Suppressor macrophage treated with lipopolysaccharide for 1 hour (primary cell): ENCODE results near the gene NLGN4Y.
A peak's percentile ranks its signal among the peaks of the same experiment; 100 is the strongest.

ENCODE experiments used
- DNase-seq, 3 donors: peaks; one replicate each; pipeline ENCODE4 v3.0.0-alpha.2; 2020 to 2022

Gene NLGN4Y

DNA sequence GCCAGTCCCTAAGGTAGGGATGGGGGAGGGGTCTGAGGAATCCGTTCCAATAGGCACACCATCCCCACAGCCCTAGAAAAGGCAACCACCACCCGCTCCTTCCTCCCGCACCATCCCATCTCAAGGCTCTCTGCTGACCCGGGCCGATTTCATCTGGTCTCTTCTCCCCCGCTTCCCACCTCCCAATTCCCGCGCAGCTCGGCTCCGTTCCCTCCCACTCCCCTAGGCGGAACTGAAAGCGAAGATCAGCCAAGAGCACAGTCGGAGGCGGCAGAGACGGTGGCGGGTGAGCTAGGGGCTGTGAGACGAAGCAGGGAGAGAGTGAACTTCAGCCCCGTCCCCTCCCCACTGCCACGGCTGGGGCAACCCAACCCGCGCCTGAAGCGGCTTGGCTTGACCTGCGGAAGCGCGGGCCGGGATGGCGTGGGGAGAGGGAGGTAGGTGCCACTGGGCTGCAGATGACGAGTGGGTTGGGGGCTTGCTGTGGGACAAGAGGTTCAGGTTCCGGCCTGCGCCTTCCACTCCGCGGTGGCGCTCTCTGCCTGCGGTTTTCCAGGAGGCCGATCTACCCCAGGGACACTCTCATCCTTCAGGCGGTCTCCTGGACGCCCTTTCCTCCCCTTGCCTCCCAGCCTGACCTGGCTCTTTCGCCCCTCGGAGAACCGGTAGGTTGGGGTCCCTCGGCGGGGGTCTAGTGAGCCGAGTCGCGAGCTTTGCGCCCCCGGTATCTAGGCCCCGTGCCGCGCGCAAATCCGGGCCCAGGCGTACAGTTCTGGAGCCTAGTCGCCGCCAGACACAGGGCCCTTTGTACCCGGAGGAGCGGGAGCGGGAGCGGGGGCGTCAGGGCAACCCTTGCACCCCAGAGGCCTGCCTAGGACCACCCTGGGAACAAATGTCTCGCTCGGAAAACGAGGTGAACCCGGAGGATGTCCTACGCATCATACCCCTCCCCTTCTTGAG is at the start of gene NLGN4Y:
Gene NLGN4Y, plus strand, starts transcription at position 258 of the 960 bp plus-strand sequence. CDS start 97,591 bp downstream, outside the sequence.
- DNase-seq, result peak in 2 of 3 donors; percentile 7 to 22

DNA sequence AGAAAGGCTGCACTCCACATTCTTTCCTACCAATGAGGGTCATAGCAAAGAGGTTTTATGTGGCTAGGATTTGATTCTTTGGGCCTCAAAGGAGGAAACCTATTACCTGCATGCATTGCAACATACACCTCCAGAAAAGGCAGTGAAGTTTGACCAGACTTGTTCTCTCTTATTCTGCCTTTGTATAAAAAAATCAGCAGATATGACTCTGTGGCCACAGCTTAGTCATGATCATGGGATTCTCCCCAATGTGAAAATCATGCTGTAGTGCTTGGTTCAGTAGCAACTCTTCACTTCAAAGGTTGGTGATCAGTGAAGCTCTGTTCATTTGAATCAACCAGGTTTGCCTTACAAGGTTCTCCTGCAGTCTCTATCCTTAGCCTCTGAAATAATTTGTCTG is 38.4 kb upstream of the NLGN4Y start:
- DNase-seq, result no peak

DNA sequence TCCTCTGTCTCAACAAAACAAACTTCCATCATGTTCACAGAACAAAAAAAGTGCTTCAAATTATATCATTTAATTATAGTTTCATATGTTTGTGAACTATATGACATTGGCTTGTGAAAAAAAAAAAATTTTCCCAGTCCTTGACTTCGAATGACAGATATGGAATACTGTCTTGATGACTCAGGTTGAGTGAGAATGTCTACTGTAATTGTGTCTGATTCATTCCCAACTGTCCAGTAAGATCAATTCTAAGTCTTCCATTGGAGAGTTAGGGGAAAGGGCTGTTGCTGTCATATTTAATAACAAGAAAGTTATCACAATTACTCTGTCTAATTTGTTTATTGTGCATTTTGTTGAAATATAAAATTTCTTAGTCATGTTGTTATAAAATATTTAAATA is 34.1 kb upstream of the NLGN4Y start:
- no peak for DNase-seq

DNA sequence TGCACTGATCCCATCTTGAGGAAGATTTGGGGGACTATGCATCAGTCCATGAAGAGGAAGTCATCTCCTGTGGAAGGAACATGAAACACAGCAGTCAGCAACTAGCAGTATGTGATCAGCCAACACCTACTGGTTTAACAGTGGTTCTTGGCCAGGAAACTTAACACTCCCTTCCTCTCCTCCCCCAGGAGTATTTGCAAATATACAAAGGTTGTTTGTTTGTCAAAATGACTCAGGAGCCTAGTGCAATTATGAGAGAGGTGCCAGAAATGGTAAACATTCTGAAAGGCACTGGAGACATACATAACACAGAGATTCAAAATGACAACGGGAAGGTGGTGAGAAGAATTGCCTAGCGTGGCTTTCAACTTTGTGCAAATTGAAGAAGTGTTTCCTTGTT is 26.3 kb upstream of the NLGN4Y start:
- no peak for DNase-seq

DNA sequence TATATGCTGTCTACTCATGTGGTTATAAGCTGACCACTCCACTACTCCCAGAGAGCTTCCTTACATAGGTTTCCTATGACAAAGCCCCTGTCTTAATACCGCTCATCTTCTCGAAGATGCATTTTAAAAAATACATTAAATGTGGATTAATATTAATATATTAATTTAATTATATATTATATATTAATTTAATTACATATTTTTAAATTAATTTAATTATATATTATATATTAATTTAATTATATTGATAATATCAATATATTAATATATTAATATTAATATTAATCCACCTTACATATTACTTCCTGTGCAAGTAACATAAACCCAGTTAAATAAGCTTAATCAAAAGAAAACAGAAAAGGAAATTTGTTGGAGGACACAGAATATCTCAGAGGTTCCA is 19.7 kb upstream of the NLGN4Y start:
- DNase-seq, result no peak

DNA sequence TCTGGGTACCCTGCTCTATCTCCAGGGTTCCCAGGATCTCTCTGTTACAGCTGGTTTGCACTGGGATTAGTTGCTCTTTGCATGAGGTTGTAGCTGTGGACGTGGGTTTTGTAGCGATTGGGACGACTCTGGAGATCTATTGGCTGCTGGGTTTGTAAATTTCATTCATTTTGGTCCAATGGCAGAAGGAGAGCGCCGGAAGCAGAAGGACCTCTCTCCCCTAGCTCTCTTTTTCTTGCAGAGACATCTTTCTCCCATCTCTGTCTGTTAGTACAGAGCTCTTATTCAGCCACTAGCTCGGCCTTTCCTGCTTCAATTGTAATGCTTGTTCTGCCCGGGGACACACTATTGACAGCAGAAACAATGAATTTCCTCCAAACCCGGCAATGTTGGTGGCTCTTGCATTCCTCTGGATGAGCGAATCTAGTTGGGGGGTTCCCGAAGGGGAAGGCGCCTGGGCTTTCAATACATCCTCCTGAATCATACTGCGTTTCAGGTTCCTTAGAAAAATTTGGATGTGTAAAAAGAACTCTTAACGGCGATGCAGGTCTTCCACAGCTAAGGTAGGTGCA is 1.9 kb upstream of the NLGN4Y start:
- DNase-seq, result peak in 1 of 3 donors; percentile 4

DNA sequence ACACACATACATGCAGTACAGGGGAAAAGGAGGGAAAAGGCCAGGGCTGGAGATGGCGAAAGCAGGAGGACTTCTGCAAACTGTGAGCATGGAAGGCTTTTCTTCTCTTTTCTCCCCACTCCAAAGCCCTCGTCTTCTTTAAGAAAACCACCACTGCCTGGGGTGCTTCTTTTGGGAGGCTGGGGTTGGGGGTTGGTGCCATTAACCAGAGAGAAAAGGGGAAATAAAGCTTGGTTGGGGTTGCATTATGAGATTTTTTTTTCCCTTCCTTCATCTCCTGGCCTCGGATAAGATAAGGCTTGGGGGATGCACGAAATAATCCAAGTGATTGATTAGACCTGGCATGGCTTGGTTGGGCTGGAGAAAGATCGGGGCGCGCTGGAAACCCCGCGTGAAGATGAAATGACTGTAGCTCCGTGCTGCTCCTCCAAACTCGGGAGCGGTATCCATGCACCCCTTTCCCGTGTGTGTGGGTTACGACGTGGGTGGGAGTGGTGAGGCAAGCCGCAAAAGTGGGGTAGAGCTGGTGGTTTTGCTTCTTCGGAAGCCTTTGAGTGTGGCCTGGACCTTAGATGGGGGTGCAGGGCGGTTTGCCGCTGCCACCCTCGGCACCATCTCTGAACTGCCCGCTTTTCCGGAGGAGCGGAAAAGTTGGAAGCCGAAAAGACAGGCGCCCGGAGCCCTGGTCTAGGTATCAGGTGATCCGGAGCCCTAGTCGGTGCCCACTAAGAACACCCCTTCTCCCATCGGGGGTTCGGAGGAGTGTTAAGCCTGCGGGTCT is 648 bp upstream of the NLGN4Y start:
- DNase-seq, result no peak

DNA sequence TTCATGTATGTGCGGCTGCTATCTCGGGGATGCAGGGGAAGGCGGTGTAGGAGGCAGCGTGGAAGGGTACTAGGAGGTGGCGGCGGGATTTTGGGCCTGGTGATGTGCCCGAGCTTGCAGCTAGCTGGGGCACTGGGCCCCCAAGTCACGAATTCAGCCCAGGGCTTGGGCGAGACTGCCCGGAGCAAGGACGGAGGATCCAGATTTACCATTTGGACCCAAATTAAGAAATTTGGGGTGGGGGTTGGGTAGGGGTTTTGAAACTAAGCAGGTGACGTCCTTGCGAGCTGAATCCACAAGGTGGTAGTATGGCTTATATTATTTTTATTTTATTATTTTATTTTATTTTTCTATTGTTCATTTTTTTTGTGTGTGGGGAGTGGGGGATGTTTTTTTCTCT is 986 bp downstream of the NLGN4Y start:
- DNase-seq, result no peak

DNA sequence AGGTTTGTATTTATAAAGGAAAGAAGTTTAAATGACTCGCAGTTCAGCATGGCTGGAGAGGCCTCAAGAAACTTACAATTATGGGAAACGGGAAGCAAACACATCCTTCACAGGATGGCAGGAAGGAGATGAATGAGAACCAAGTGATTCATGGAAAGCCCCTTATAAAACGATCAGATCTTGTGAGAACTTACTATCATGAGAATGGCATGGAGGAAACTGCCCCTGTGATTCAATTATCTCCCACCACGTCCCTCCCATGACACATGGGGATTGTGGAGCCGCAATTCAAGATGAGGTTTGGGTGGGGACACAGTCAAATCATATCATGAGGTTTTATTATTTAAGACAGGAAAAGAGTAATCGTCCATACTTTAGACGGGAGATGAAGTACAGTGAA is 4.0 kb downstream of the NLGN4Y start:
- DNase-seq, result peak in 1 of 3 donors; percentile 18

DNA sequence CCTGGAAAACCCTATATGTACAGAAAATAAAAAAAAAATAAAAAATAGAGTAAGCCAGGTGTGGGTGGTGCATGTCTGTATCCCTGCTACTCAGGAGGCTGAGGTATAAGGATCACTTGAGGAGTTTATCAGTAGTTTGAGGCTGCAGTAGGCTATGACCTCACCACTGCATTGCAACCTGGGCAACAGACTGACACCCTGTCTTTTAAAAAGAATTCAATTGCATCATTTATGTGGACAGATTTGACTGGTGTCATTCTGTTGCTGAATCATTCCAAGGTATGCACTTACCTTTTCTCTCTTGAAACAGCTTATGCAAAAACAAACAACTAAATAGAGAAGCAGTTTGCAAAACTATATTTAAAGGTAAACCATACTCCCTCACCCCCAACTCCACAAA is 12.4 kb downstream of the NLGN4Y start:
- DNase-seq, result no peak

DNA sequence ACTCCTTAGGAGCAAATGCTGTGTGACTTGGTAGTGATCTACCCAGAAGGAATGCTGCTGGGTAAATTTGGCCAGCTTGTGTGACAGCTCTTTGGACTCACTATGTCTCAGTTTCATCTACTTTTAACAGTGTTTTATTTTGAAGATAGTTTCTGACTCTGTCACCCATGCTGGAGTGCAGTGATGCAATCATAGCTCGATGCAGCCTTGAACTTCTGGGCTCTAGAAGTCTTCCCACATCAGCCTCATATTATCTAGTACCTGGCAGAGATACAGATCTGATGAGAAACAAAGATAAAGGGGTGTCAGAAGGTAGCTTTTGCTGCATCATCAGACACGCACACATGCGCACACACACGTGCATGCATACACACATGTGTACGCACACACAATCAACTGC is 19.2 kb downstream of the NLGN4Y start:
- DNase-seq, result no peak

DNA sequence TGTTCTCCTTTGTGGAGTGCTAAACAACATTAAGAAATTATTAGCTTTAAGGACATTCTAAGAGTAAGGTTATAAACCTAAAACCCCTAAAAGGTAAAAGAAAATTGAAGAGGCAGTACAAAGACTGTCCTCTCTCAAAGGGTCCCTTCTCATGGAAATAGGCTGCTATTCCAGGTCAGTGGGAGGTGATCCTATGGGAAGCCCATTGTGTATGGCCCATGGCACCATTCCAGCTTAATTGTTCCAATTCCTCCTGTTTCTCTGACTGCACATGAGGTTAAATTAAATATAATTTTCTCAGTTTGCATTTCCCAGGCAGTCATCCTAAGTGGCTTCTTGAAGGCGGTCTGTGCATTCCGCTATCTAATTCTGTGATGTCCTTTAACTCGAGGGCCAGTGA is 57.0 kb downstream of the NLGN4Y start:
- DNase-seq, result no peak

DNA sequence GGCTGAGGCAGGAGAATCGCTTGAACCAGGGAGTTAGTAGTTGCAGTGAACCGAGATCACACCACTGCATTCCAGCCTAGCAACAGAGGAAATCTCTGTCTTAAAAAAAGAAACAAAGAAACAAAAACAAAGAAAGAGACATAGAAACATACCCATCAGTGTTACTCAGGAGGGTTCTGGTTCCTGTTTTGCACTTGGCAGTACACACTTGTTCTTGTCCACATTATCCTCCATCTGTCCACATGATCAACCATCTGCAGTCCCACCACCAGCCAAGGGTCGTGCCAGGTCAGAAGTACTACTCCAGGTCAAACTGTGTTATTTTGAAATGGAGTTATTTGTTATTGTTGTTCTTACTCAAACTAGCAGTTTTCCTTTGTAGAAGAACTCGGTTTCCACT is 62.4 kb downstream of the NLGN4Y start:
- DNase-seq, result no peak

DNA sequence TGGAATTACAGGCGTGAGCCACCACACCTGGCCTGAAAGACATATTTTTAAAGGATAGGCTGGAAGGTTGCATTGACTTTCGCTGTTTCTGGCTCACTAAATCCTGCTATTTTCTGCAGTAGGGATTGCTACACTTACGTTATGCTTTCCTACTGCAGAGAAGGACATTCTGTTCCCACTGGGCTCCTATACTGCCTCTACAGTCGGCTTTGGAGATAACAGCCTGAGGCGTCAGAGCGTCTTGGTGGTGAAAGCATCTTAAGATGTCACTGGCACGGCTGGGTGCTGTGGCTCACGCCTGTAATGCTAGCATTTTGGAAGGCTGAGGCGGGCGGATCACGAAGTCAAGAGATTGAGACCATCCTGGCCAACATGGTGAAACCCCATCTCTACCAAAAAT is 77.0 kb downstream of the NLGN4Y start:
- DNase-seq, result no peak

DNA sequence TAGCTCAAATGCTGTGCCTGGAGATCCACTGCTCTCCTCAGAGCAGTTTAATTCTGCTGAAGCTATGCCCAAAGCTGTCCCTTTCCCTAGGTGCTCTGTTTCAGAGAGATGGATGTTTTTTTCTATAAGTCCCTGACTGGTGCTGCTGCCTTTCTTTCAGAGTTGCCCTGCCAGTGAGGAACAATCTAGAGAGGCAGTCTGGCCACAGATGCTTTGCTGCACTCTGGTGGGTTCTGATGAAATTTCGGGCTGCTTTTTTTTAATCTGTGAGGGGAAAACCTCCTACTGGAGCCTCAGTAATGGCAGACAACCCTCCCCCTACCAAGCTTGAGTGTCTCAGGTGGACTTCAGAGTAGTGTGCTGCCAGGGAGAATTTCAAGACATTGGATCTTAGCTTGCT is 93.3 kb downstream of the NLGN4Y start:
- no peak for DNase-seq

DNA sequence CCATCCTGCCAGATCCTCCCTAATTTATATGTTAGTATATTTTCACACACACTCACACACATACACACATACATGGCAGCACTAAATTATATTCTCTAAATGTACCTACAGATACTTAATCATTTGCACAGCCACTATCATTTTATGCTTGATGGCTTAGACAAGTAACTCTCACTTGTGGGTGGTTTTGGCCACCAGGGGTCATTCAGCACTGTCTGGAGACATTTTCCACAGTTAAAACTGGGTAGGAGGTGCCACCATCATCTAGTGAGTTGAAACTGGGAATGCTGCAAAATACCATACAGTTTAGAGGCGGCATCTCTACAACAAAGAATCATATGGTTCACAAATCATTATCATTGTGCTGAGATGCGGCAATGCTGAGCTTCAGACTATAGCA is 94.2 kb downstream of the NLGN4Y start:
- DNase-seq, result no peak

DNA sequence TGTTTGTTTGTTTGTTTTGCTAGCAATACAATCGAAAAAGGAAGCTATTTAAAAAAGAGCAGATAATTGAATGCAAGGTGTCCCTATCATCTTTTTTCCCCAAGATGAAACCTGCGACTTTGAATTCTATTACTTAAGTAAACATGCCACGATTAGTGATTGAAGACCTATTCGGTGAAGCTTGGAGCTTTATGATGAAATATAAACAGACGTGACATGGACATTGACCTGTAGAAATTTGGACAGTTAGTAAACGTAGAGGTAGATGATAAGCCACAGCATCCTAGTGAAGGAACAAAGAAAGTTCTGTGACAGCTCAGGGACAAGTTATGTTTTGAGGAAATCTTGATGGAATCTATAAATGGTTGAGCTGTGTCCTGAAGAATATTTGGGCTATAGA is 103.9 kb downstream of the NLGN4Y start:
- no peak for DNase-seq

DNA sequence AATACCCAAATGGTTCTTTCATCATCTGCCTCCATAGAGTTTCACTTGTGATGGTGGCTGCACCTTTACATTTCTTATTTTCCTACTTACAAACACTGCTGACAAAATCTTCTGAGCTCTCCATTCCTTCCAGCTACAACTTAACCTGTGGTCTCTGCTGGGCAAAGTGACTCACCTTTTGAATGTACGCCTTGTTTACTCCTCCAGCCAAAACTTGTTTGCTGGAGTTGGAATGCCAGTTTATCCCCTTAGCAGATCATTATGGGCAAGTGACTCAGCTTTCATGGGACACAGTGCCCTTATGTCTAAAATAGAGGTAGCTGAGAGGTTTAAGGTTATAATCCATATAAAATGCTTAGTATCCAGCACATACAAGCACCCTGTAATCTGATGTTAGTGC is 107.3 kb downstream of the NLGN4Y start:
- no peak for DNase-seq

DNA sequence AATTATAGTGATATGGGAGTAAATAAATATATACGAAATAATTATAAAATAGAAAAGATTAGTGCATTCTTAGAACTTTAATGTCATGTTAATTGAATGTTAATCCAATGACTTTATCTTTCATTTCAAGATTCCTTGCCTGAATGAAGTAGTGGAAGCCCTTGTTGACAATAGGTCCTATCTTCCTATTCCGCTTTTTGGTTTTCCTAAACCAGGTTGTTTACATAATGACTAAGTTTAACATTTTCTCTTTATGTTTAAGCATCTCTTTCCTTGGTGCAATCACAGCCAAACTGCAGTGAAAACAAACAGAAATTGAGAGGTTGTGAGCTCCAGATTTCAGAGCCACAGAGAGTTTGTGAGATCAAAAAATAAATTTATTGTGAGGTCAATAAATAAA is 109.4 kb downstream of the NLGN4Y start:
- no peak for DNase-seq

DNA sequence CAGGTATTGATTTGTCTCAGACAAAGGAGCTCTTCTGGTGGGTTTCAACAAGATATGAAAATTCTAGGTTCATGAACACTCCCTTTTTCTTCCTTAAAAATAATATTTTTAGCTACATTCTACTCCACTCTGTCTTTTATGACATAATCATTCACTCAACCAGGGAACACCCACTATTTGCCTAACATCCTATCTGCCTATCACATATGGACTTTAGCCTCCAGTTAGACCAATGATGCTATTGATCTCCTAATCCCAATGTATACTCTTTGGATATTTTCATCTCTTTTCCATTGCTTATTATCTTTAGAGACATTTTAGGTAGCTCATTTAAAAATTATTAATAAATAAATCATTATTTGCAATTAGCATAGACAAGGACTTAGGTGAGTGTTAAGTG is 110.6 kb downstream of the NLGN4Y start:
- no peak for DNase-seq

DNA sequence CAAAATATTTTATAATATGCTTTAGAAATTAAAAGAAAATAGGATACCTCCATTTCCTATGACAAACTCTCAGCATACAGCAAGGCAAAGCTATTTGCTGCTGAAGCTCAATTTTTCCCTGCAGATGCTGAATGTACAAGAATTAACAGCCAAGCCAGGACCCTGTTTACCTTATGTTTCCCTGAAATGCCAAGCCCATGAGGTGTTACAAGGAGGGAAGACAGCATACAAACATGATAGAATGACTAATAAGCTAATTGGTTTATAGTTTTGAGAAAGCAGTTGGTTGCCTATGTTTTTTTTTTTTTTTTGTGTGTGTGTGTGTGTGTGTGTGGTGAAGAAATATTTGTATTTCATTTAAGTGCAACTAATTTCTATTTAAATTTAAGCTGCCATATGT is 113.2 kb downstream of the NLGN4Y start:
- DNase-seq, result no peak

DNA sequence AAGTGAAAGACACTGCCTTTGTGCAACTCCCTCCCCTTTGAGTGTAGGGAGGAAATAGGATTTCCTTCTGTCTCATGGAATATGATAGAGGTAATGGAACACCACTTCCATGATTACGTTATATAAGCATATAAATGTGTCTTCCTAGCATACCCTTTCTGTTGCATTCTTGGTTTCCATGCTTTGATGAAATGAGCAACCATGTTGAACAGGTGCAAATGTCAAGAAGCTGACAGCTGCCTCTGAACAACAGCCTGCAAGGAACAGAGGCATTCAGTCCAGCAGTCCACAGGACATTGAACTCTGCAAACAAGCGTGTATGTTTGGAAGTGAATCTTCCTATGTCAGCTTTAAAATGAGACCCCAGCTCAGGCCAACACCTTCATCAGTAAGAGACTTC is 117.5 kb downstream of the NLGN4Y start:
- DNase-seq, result no peak

DNA sequence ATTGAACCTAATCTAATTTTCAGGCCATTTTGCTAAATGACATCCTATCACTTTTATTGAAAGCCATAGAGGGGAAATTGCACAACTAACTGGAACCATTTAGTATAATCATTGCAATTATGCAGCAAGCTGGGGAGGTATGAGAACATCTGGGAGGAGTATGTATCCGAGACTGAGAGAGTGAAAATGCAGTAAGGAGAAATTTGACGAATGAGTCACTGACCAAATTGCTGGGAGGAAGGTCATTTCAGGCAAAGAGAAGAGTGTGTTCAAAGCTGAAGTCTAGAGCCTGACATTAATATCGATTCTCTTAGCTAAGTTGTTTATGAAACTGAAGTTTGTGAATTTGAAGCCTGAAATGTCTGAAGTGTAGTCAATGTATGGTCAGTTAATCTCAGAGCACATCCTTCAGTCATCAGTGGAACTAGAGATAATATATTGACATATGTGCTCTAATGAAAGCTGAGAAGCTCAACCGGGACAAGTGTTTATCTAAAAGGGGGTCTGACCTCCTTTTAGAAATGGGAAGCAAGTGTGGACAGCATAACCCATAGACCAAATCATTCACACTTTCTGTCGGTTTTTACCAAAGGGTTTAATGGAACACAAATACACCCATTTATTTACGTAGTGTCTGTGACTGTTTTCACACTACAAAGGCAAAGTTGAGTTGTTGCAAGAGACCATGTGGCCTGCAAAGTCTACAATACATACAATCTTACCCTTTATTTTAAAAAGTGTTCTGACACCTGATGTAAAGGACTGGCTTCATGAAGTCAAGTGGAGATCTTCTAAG is 120.0 kb downstream of the NLGN4Y start:
- no peak for DNase-seq
